HUDEP-2 (cell line): Measurements from ENCODE around the gene NKD2.
A peak's percentile ranks its signal among the peaks of the same experiment; 100 is the strongest.

Experiments
- DNase-seq, 76 experiments: peaks; one replicate each; lab custom pipeline; 2025; ENCODE audit not compliant: unreplicated experiment in 76 of 76; lab: John Stamatoyannopoulos, UW

Gene NKD2

DNA sequence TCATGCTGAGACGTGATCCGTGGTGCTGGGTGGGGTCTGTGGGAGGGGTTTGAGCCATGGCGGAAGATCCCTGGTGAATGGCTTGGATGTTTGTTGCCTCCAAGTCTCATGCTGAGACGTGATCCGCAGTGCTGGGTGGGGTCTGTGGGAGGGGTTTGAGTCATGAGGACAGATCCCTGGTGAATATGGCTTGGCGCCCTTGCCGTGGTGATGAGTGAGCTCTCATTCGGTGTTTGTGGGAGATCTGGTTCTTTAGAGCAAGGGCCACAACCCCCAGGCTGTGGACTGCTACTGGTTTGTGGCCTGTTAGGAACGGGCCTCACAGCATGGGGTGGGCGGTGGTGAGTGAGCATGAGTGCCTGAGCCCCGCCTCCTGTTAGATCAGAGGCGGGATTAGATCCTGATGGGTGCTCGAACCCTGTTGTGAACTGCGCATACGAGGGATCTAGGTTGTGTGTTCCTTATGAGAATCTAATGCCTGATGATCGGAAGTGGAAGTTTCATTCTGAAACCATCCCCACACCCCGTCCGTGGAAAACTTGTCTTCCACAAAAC lies 31.2 kb downstream of the NKD2 start:
- no peak for DNase-seq

DNA sequence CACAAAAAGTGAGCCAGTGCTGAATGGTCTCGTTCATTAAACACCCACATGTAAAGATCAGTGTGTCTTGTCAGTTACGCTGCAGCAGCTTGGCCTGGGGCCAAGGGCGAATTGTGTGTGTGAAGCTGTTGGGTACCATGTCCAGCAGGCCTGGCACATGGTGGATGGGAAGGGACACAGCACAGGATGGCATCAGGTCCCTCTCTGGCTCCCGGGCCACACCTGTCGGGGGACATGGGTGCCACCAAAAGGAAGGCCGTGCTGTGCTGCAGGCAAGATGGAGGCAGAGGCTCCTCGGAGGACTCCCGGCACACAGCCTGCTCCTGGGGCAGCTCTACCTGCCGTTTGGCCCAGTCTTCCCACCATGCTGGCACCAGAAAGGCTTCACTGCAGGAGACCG lies 32.0 kb downstream of the NKD2 start:
- DNase-seq: no peak

DNA sequence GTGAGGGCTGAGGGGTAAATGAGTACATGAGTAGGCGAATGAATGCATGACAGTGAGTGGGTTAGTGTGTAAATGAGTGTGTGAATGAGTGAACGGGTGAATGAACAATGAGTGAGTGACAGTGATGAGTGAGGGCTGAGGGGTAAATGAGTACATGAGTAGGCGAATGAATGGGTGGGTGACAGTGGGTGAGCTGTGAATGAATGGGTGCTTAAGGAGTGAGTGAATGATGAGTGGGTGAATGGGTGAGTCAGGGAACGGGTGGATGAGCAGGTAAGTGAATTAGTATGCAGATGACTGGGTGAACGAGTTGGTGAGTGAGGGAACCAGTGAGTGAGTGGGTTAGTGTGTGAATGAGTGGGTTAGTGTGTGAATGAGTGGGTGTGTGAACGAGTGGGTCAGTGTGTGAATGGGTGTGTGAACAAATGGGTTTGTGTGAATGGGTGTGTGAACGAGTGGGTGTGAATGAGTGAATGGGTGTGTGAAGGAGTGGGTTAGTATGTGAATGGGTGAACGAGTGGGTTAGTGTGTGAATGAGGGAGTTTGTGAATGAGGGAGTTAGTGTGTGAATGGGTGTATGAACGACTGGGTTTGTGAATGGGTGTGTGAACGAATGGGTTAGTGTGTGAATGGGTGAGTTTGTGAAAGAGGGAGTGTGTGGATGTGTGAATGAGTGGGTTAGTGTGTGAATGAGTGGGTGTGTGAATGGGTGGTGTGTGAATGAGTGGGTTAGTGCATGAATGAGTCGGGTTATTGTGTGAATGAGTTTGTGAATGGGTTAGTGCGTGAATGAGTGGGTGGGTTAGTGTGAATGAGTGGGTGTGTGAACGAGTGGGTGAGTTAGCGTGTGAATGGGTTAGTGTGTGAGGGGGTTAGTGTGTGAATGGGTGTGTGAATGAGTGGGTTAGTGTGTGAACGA lies 32.9 kb downstream of the NKD2 start:
- no peak for DNase-seq

DNA sequence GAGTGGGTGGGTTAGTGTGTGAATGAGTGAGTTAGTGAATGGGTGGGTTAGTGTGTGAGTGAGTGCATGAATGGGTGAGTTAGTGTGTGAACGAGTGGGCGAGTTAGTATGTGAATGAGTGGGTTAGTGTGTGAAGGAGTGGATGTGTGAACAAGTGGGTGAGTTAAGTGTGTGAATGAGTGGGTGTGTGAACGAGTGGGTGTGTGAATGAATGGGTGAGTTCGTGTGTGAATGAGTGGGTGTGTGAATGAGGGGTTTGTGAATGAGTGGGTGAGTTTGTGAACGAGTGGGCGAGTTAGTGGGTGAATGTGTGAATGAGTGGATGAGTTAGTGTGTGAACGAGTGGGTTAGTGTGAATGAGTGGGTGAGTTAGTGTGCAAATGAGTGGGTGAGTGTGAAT lies 34.0 kb downstream of the NKD2 start:
- DNase-seq: no peak

DNA sequence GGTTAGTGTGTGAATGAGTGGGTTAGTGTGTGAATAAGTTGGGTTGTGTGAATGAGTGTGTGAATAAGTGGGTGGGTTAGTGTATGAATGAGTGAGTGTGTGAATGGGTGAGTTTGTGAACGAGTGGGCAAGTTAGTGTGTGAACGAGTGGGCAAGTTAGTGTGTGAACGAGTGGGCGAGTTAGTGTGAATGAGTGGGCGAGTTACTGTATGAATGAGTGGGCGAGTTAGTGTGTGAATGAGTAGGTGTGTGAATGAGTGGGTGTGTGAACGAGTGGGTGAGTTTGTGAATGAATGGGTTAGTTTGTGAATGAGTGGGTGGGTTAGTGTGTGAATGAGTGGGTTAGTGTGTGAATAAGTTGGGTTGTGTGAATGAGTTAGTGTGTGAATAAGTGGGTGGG lies 34.7 kb downstream of the NKD2 start:
- DNase-seq: no peak

DNA sequence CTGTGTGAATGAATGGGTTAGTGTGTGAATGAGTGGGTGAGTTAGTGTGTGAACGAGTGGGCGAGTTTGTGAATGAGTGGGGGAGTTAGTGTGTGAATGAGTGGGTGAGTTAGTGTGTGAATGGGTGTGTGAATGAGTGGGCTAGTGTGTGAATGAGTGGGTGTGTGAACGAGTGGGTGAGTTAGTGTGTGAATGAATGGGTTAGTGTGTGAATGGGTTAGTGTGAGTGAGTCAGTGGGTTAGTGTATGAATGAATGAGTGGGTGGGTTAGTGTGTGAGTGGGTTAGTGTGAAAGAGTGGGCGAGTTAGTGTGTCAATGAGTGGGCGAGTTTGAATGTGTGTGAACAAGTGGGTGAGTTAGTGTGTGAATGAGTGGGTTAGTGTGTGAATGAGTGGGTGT lies 35.5 kb downstream of the NKD2 start:
- no peak for DNase-seq

DNA sequence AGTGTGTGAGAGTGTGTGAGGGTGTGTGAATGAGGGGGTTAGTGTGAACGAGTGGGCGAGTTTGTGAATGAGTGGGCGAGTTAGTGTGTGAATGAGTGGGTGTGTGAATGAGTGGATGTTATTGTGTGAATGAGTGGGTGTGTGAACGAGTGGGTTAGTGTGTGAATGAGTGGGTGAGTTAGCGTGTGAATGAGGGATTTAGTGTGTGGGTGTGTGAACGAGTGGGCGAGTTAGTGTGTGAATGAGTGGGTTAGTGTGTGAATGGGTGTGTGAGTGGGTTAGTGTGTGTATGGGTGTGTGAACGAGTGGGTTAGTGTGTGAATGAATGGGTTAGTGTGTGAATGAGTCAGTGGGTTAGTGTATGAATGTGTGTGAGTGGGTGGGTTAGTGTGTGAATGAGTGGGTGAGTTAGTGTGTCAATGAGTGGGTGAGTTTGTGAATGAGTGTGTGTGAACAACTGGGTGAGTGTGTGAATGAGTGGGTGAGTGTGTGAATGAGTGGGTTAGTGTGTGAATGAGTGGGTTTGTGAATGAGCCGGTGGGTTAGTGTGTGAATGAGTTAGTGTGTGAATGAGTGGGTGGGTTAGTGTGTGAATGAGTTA lies 37.5 kb downstream of the NKD2 start:
- DNase-seq: no peak

DNA sequence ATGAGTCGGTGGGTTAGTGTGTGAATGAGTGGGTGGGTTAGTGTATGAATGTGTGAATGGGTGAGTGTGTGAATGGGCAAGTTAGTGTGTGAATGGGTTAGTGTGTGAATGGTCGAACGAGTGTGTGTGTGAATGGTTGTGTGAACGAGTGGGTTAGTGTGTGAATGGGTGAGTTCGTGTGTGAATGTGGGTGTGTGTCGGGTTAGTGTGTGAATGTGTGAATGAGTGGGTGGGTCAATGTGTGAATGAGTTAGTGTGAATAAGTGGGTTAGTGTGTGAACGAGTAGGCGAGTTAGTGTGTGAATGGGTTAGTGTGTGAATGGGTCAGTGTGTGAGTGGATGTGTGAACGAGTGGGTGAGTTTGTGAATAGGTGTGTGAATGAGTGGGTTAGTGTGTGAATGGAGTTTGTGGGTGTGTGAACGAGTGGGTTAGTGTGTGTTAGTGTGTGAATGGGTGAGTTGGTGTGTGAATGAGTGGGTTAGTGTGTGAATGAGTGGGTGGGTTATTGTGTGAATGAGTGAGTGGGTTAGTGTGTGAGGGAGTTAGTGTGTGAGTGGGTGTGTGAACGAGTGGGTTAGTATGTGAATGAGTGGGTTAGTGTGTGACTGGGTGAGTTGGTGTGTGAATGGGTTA lies 38.8 kb downstream of the NKD2 start:
- no peak for DNase-seq

DNA sequence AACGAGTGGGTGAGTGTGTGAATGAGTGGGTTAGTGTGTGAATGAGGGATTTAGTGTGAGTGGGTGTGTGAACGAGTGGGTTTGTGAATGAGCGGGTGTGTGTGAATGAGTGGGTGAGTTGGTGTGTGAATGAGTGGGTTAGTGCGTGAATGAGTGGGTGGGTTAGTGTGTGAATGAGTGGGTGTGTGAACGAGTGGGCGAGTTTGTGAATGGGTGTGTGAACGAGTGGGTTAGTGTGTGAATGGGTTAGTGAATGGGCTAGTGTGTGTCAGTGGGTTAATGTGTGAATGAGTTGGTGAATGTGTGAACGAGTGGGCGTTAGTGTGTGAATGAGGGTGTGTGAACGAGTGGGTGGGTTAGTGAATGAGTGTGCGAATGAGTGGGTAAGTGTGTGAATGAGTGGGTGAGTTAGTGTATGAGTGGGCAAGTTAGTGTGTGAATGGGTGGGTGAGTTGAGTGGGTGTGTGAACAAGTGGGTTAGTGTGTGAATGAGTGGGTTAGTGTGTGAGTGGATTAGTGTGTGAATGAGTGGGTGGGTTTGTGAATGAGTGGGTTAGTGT lies 39.6 kb downstream of the NKD2 start:
- no peak for DNase-seq

DNA sequence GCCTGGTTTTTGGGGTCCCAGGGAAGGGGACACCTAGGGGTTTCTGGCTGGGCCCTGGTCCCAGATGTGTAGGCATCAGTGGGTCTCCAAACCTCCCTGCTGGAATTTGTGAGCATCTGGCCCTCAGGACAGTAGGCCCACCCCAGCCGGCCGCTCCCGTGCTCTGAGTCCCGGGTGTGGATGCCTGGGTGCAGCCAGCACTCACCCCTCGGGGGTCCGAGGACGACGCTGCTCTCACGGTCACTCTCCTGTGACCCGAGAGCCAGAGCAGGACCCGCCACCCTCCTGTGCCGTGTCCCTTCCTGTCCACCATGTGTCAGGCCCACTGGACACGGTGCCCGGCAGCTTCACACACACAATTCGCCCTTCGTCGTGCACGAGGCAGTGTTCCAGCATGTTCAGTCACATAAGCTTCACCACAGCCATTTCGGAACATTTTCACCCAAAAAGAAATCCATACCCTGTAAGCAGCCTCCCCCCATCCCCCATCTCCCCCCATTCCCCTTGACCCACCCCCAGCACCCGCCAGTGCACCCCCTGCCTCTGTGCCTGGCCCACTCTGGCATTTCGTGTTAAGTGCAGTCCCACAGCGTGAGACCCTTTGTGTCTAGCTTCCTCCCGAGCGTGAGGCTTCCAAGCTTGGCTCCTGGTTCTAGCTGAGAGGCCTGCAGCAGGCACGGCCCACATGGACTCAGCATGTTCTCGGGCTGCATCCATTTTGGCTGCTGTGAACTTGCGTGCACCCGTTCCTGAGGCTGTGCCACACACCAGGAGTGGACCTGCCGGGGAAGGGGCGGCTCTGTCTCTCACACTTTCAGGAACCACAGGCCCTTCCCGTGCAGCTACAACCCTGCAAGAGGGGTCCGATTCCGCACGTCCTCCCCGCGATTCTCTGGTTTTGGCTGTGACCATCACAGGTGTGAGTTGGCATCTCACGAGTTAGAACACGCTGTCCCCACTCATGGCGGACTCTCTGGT lies 40.5 kb downstream of the NKD2 start:
- DNase-seq: no peak

DNA sequence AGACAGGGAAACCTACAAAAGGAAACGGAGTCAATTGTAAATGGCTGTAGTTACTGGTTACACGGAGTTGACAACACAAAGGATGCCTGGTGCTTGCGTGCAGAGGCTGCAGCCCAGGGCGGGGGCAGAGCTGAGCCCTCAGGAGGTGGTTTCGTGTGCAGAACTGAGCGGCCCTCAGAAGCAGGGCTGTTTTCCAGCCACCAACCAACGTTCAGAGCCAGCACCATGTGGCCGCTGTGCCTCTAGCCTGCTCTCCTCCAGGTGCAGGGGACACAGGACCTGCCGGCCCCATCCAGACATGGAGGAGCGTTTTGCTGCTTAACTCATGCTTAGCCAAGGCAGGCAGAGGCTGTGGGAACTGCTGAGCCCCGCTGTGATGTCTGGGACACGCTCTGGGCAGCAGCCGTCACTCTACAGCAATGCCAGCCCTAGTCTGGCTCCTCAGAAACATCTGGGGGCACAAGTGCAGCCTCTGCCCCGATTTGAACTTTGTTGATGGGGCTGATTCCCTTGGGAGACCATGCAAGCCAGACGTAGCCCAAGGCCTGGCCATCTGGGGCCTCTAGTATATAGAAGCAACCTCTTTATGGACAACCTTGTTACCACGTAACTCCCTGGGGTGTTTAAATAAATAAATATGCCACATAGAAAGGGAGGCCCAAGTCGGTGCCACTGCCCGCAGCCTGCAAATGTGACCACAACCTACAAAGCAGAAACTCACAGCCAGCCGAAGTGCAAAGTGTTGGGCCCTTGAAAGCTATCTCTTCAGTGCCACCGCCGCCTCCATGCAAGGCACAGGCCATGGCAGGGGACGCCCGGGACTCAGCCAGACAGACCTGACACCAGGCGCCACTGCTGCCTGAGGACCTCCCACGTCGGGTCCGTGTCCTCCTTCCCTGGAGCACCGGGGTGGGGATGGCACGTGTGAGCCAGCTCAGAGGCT lies 42.1 kb downstream of the NKD2 start:
- DNase-seq: no peak

DNA sequence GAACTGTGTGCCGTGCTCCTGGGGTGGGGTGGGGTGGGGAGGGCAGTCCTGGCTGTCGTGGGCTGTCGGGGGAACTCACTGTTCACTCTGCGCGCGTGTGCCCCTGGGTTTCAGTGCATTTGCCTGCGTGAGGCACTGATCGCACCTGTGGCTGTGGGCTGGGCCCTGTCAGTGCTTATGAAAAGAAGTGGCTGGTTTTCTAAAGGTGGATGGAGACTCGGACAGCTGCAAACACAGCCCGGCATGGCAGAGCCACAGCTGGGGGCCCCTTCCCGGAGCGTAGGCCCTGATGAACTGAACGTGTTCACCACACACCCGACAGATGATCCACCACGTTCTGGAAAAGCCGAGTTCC lies 42.7 kb downstream of the NKD2 start:
- no peak for DNase-seq

DNA sequence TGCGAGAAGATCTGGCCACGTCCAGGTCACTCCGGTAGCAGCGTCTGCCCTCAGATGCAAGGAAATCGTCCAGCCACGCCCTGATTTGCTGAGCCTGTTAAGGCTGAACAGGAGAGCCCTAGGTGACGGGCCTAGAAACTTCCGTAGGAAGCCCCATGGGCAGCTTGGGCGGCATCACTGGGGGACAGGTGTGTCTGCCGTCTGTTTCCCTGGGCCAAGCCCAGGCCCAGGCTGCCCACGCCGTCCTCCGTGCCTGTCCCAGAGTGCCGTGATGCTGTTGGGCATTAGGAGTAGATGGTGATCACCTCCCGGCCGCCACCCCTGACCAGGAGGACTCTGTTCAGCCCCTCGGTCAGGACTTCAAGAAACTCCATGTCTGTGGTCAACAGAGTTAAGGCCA lies 43.5 kb downstream of the NKD2 start:
- DNase-seq: no peak

DNA sequence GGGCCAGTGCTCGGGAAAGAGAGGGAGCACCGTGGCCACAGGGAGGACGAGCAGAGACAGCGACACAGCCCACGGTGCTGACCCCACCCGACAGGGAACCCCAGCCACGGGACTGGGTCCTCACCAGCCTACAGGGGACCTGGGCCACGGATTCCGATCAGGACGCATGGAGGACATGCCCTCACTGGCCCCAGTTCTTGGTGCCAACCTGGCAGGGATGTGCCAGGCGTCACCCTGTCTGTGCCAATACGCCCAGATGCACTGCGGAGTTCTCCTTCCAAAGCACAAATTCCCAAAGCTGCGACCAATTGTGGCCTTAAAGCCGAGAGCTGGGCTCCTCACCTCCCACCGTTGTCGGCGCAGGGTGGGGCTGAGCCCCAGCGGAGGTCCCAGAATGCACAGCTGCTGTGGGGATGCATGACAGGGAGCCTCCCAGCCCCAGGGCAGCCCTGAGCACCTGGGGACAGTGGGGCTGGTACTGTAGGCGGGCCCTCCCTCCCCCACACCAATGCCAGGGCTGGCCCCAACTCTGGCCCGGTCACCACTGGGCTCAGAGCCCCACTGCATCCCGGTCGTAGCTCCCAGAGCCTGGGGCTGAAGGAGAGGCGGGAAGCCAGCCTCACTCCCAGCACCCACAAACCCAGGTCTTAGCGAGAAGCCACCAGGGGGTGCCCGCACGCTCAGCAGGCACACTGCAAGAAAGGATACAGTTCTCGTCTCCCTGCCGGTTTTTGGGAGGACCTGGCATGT lies 44.2 kb downstream of the NKD2 start:
- DNase-seq: peak in 7 of 76 experiments; percentile 4 to 14 (median 7)

DNA sequence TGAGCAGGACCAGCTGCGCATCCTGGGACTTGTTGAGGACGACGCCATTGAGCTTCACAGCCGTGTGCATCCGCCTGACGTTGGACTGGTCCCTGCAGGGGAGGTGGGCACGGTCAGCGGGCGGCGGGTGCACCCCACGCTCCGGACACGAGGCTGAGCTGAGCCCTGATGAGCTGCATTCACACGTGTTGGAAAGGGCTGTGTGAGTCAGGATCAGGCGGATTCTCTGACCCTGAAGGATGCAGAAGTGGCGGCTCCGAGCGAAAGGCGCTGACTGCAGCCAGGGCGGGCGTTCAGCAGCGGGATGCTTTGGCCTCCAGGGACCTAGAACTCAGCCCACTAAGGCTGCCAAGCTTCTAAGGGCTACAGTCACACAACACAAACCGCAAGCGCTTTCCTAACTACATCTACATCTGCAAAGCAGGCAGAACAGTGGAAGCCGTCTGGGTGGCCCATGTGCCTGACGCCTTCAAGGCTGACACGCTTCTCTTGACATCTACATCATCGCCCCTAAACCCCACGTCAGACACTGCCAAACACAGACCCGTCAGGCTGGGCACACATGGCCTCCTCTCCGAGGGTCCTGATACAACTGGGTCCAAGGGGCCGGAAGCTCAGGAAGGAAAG lies 44.9 kb downstream of the NKD2 start:
- no peak for DNase-seq

DNA sequence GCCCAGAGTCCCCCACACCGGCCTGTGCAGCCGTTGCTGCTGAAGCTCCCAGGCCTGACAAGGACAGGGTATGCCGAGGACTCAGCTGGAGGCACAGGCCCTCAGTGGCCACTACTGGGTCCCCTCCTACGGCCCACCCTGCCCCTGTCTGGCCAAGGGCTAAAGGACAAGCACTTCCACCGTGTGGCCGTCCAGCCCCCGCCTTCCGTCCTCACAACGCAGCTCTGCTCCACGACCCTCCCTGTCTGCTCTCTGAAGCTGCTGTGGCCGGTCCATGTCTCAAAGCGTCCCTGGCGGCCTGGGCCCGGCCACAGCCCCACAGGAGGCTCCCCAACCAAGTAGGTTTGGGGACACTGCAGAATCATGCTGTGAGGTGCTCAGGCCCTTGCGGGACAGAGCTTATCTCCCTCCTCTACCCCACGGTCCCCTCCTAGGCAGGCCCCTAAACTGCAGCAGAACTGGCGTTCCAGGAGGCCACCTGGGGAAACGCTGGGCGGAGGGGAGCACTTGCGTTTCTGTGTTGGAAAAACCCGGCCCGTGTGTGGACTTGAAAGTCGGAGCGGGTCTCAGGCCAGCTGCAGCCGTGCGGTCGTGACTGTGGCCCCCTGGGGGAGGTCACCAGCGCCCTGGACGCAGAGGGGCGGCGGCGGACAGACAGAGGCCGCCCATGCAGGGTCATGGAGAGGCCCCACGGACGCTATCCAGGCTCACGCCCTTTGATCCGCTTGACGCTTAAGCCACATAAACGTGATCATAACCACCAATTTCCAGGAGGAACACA lies 45.6 kb downstream of the NKD2 start:
- no peak for DNase-seq
